RWPE1 (cell line): ENCODE data around the gene CERS2.

ENCODE experiments used
- CTCF ChIA-PET: fragments of 350-600 bp; sonication (Branson Sonifier 250); formaldehyde crosslinking; extraction: SDS; loops from one replicate; lab custom pipeline; 2021; lab: Yijun Ruan, JAX
- POLR2A ChIA-PET: fragments of 400-600 bp; formaldehyde crosslinking; extraction: SDS; loops from one replicate; lab custom pipeline; 2020; ENCODE audit warnings: antibody characterized with exemption; ENCODE audit not compliant: low non-redundant PET; lab: Yijun Ruan, JAX
- DNase-seq: peaks from one replicate; pipeline ENCODE4 v3.0.0; 2012; ENCODE audit warnings: low spot score
- H3K27ac ChIP-seq: fragments of 450-650 bp; 2 replicates; pipeline ENCODE4 v1.5.1; 2017
- TF ChIP-seq, protein P1 (sequence below): fragments of 450-650 bp; conservative IDR thresholded peaks from 2 replicates; pipeline ENCODE4 v1.5.1; 2017; ENCODE audit warnings: low read depth, mild to moderate bottlenecking

Gene CERS2, protein sequence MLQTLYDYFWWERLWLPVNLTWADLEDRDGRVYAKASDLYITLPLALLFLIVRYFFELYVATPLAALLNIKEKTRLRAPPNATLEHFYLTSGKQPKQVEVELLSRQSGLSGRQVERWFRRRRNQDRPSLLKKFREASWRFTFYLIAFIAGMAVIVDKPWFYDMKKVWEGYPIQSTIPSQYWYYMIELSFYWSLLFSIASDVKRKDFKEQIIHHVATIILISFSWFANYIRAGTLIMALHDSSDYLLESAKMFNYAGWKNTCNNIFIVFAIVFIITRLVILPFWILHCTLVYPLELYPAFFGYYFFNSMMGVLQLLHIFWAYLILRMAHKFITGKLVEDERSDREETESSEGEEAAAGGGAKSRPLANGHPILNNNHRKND

DNA sequence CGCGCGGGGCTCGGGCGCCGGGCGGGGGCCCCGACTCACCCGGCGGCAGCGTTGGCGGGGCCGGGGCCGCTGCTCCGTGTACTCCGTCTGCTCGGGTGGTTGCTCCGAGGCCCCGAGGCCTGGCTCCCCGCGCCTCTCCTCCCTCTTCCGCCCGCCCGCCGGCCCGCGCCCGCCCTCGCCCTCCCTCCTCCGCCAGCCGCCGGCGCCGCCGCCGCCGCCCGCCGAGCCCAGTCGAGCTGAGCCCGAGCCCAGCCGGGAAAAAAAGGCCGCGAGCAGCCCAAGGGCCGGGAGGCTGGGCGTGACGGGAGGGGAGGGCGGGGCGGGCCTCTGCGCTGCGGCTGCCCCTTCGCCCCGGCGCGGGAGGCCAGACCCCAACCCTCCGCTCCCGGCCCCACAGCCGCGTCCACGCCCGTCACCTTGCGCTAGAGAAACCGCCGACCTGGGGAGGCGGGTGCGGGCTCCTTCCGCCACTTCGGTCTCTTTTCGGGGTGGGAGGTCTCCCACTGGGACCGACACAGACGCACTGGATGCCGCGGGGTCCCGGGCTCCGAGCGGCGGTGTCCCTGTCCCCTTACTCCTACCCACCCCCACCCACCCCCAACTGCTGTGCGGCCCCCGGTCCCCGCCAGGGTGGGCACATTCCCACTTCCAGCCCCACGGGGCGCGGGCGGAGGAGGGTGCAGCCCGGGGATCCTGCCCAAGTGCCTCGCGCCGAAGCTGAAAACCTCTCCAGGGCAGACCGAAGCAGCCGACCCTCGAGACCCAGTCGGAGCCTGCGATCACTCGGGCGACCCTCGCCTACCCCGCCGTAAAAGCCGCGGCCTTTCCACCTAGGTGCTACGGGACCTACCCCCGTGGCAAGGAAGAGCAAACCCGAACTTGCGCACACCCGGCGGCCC lies at the start of gene CERS2:
Gene CERS2, minus strand, starts transcription at position 256 of the 899 bp plus-strand sequence. CDS start 5,745 bp downstream, outside the sequence.
- ChIA-PET CTCF (no interaction called here), POLR2A (no interaction called here)
- TF ChIP-seq, protein P1, sequence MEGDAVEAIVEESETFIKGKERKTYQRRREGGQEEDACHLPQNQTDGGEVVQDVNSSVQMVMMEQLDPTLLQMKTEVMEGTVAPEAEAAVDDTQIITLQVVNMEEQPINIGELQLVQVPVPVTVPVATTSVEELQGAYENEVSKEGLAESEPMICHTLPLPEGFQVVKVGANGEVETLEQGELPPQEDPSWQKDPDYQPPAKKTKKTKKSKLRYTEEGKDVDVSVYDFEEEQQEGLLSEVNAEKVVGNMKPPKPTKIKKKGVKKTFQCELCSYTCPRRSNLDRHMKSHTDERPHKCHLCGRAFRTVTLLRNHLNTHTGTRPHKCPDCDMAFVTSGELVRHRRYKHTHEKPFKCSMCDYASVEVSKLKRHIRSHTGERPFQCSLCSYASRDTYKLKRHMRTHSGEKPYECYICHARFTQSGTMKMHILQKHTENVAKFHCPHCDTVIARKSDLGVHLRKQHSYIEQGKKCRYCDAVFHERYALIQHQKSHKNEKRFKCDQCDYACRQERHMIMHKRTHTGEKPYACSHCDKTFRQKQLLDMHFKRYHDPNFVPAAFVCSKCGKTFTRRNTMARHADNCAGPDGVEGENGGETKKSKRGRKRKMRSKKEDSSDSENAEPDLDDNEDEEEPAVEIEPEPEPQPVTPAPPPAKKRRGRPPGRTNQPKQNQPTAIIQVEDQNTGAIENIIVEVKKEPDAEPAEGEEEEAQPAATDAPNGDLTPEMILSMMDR, result no peak
- H3K27ac ChIP-seq, result peak within 1 kb of the TSS; percentile 91
- DNase-seq, result peak; percentile 82

DNA sequence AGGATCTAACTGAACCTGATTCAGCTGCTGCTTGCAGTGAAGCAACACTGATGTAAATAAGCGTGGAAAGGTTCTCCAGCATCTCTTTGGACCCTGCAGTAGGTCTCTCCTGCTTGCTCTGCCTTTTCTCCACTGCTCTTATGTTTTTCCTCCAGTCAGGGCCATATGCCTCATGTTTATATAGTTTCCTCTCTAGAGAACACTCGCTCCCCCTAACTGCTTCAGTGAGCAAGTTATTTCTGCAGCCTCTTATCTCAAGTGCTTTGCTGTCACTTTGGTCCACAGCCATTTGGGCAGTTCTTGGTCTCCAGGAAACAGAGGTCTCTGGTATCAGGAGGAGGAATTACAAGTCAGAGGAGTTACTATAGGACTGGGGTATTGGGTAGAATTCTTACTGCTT lies 38.9 kb upstream of the CERS2 start:
- CTCF ChIA-PET, result no interaction called here
- POLR2A ChIA-PET, result no interaction called here
- no peak overlapping the region for H3K27ac ChIP-seq
- no peak for DNase-seq
- TF ChIP-seq, protein P1, result no peak

DNA sequence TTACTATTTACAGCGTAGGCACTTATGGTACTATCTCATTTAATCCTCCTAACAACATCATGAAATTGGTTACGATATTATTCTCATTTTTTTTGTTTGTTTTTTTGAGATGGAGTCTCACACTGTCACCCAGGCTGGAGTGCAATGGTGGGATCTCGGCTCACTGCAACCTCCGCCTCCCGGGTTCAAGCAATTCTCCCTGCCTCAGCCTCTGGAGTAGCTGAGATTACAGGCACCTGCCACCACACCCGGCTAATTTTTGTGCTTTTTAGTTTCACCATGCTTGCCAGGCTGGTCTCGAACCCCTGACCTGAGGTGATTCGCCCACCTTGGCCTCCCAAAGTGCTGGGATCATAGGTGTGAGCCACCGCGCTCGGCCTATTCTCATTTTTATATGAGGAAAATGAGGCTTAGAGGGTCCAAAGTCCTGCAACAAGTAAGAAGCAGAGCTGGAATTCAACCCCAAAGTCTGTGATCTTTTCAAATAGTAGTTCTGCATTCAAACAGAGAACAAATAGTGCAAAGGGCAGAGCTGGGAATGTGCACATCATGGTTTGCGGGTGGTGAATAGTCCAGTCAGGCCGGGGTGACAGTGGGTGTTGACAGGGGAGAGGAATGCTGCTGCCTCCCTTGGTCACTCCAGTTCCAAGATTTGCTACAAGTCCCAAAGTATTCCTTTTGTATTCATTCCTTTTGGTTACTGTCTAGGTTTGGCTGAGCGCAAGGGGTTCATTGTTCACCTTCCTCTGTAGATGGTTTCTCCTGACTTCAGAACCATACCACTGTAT lies 38.2 kb upstream of the CERS2 start:
- POLR2A ChIA-PET, result no interaction called here
- no peak overlapping the region for H3K27ac ChIP-seq
- DNase-seq, result no peak
- TF ChIP-seq, protein P1, result no peak
- CTCF ChIA-PET, result interaction anchor here (0.6 to 0.9 kb wide), 2 partner anchors 11 to 17 kb away, joined by 4 read pairs; no protein-coding TSS in a partner anchor

DNA sequence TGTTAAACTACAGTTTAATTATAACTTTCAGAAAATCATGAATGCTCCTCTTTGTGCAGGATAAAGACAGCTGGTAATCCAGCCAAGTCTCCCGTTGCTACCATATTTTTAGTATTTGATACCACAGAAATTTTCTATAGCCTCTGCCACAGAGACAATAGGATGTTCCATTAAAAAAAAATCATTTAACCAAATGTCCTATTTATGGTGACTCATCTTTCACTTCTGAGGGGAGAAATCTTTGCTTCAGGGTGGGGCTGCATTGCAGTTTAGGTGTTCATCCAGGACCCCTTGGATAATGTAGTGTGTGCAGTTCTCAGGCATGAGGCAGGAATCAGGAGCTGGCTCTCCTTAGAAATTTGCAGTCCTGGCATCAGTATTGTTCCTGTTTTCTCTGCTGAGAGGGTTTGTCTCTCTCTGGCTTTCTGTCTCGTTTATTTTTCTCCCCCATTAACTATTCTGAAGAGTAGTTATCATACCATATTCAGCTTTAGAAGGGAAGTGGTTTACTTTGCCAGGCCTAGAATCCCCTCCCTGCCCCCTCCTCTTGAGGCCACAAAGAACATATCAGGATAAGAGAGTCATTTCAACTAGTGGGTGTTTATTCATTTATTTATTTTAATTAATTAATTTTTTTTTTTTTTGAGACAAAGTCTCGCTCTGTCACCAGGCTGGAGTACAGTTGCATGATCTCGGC lies 36.7 kb upstream of the CERS2 start:
- CTCF ChIA-PET, result no interaction called here
- TF ChIP-seq, protein P1, result no peak
- POLR2A ChIA-PET, result no interaction called here
- no peak overlapping the region for H3K27ac ChIP-seq
- DNase-seq, result no peak

DNA sequence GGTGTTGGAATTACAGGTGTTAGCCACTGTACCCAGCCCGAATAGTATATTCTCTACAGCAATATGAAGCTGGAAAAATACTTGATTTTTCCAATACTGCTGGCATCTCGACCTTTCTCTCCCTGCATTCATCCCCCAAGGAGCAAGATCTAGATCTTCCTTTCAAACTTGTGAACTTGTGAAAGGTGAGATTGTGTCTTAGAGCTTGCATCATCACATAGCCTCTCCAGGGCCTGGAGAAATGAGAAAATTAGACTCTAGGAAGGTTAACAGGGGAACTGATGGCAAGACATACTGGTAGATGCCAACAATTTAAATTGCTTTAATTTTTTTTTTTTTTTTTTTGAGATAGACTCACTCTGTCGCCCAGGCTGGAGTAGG lies 35.7 kb upstream of the CERS2 start:
- POLR2A ChIA-PET, result no interaction called here
- CTCF ChIA-PET, result no interaction called here
- TF ChIP-seq, protein P1, result no peak

More for the DNA sequence above, 35.7 kb upstream of the CERS2 start:
- H3K27ac ChIP-seq, result no peak overlapping the region
- no peak for DNase-seq
